LNCAP (cell line): ENCODE results near the gene TACR1.

Experiments
- TF ChIP-seq, protein P1 (sequence below): fragments of 450-650 bp; IDR thresholded peaks from 2 replicates; pipeline ENCODE4 v1.5.1; 2017; ENCODE audit warnings: mild to moderate bottlenecking

Gene TACR1

DNA sequence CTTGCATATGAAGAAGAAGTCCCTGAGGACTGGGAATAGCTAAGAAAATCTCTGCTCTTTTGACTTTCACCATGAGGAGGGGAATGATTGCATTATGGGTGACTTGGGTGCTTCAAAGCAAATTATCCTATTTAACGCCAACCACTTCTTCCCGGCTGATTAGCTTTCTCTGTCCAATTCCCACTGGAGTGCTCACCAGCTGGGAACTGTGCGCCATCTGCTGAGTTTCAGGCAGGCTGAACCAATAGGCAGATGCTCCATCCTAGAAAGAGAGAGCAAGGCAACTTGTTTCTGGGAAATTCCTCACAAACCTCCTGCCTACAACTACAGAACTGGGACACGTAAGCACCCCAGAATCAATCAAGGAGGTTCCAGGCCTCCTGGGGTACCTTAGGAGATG is 191.5 kb downstream of the TACR1 start:
- TF ChIP-seq, protein P1, sequence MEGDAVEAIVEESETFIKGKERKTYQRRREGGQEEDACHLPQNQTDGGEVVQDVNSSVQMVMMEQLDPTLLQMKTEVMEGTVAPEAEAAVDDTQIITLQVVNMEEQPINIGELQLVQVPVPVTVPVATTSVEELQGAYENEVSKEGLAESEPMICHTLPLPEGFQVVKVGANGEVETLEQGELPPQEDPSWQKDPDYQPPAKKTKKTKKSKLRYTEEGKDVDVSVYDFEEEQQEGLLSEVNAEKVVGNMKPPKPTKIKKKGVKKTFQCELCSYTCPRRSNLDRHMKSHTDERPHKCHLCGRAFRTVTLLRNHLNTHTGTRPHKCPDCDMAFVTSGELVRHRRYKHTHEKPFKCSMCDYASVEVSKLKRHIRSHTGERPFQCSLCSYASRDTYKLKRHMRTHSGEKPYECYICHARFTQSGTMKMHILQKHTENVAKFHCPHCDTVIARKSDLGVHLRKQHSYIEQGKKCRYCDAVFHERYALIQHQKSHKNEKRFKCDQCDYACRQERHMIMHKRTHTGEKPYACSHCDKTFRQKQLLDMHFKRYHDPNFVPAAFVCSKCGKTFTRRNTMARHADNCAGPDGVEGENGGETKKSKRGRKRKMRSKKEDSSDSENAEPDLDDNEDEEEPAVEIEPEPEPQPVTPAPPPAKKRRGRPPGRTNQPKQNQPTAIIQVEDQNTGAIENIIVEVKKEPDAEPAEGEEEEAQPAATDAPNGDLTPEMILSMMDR: no peak

DNA sequence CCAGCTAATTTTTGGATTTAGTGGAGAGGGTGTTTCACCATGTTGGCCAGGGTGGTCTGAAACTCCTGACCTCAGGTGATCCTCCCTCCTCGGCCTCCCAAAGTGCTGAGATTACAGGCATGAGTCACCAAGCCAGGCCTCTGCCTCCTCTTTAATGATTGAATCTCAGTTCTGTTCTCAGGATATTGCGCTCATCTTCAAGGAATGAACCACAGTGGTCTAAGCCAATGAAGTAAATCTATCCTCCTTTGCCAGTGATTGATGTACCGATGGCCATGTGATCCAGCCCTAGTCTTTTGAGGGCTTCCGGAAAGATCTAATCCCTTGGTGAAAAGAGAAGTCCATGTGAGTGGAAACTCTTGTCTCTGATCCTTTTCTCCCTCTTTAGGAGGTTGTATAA is 192.3 kb downstream of the TACR1 start:
- TF ChIP-seq, protein P1: no peak

DNA sequence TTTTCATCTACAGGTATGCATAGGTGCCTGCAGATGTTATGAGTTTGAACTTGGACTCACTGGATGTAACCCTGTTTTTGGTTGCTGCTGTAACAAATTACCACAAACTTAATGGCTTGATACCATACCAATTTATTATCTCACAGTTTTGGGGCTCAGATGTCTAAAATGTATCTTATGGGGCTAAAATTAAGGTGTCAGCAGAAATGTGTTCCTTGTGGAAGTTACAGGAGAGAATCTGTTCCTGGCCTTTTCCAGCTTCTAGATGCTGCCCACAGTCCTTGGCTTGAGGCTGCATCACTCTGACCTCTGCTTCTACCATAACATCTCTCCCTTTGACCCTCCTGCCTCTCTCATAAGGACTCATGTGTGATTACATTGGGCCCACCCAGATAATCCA is 193.3 kb downstream of the TACR1 start:
- TF ChIP-seq, protein P1: no peak

DNA sequence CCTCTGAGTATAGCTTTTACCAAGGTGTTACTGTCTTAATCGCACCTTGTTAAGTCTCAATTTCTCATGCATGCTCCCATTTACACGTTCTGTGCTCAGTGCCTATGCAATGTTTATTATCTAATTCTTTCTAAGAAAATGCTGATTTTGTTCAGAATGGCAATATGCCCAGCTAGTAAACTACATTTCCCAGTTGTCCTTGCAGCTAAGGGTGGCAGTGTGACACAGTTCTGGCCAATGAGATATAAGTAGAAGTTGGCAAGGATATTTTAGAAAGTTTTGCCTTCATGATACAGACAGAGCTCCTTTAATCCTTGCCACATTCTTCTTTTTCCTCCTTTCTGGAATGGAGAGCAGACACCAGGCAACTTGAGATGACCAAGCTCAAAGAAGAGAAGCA is 195.5 kb downstream of the TACR1 start:
- TF ChIP-seq, protein P1: no peak

DNA sequence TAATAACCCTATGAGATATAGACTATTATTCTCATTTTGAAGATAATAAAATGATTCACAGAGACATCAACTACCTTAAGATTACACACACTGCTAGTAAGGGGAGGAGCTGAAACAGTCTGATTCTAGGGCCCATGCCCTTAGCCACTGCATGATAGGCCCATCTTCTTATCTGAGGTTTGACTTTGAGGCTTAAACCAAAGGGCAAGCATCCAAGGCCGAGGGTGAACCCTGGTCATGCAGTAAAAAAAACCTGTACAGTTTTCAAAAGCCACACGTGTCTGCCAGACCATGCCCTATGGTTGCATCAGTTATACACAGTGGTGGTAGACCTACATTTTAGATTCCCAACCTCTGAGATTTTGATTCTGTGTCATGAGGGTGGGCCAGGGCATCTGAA is 196.0 kb downstream of the TACR1 start:
- TF ChIP-seq, protein P1: no peak

DNA sequence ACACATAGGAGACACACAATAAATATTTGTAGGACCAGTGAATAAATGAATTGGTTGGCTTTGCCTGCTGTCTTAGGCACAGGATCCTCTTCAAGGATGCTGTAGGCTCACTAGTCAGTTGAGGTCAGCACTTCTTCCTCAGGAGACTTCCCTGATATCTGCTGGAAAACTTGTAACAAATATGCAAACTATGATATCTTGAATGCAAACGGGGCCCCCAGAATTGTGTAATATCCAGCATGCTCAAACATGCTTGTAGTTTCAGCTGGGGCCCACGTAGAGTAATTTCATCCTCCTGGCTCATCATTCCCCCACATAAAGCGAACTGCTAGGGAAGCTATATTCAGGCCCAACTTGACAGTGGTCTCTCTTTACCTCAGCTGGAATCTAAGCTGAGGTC is 197.3 kb downstream of the TACR1 start:
- TF ChIP-seq, protein P1: no peak

DNA sequence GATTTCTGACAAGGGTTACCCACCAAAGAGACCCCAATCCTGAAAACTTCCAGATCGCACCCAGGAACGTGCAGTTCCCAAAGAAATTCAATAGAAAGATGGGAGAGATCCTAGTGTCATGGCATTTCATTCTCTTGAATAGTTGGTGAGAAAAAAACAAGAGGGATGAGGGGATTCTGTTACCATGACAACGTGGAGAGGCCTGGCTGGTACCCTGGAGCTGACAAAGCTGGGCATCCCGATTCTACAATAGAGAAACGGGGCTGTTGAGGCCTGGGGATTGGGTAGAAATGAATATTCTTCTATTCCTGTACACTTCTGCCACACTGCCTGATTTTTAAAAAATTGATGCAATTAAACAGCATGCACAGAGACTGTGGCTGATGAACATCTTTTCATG is 199.9 kb downstream of the TACR1 start:
- TF ChIP-seq, protein P1: no peak
